Vagina (tissue), 2 donors: ENCODE data around the gene PDE4C.

ENCODE experiments used
- CTCF ChIP-seq, 3 experiments: fragments of 450-650 bp in 2 of 3; fragments of 200-600 bp in 1 of 3; sonication (generic) in 1 of 3; IDR thresholded peaks; one replicate each; pipeline ENCODE4 v1.5.1; 2017 to 2019; ENCODE audit warnings: antibody characterized with exemption in 3 of 3, mild to moderate bottlenecking in 2 of 3, moderate library complexity in 2 of 3
- POLR2A ChIP-seq, 2 donors: fragments of 450-650 bp; IDR thresholded peaks; one replicate each; pipeline ENCODE4 v1.6.1; 2017; ENCODE audit warnings: antibody characterized with exemption in 2 of 2, mild to moderate bottlenecking in 2 of 2, moderate library complexity in 2 of 2

DNA sequence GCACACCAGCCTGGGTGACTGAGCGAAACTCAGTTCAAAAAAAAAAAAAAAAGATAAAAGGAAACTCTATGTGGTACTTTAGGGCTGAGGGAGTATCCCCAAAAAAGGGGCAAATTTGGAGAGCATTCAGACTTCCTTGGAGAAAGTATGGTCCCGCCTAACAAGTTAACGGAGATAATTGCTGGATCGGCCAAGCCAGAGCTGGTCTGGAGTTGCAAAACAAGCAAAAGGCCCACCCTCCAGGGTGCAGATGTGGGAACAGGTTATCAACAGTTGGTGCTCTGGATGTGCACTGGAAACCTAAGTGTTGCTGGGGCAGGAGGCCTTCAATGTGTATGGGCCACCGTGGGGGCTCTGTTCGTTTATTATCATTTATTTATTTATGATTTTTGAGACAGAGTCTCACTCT lies 45.2 kb upstream of the PDE4C start:
- TF ChIP-seq CTCF (IDR thresholded peaks at IDR 0.05) (no peak), POLR2A (IDR thresholded peaks at IDR 0.05) (no peak)
